H1 (cell line): ENCODE results near the gene RENBP. TPM values are rescaled to one million over a fixed set of nuclear protein-coding genes. Genes with fewer than 3 reads are reported as not detected.

Experiments used
- CTCF ChIA-PET: fragments of 300-600 bp; sonication (Branson Sonifier 250); formaldehyde crosslinking; loops from one replicate; lab custom pipeline; 2021; ENCODE audit not compliant: partially characterized antibody; lab: Charles Lee
- POLR2A ChIA-PET: fragments of 300-600 bp; sonication (Branson Sonifier 250); formaldehyde crosslinking; loops from one replicate; lab custom pipeline; 2021; ENCODE audit warnings: inconsistent platforms; ENCODE audit not compliant: partially characterized antibody; lab: Charles Lee
- DNase-seq, 2 experiments: peaks; one replicate each; pipeline versions ENCODE4 v3.0.0 to v3.0.0-alpha.2; 2010 to 2022; ENCODE audit warnings: low spot score in 2 of 2, low read depth in 1 of 2, mixed read lengths in 1 of 2
- FAIRE-seq: peaks from 2 replicates; lab custom pipeline; 2011; peaks lifted over from hg19 to GRCh38; lab: Jason Lieb, UNC
- H2AFZ ChIP-seq: 2 replicates; pipeline ENCODE4 v1.8.1; 2012; ENCODE audit warnings: low read length, inconsistent platforms
- H2AK5ac ChIP-seq: 2 replicates; pipeline ENCODE4 v1.6.1; 2013; ENCODE audit warnings: low read depth, low read length
- H2BK120ac ChIP-seq: replicated peaks from 2 replicates; pipeline ENCODE3; 2013; ENCODE audit warnings: low read depth, low read length, inconsistent platforms
- H2BK12ac ChIP-seq: 2 replicates; pipeline ENCODE4 v1.6.1; 2013; ENCODE audit warnings: low read depth, low read length
- H2BK15ac ChIP-seq: 2 replicates; pipeline ENCODE4 v1.6.1; 2013; ENCODE audit warnings: low read length
- H2BK20ac ChIP-seq: 2 replicates; pipeline ENCODE4 v1.6.1; 2013; ENCODE audit warnings: low read length
- H2BK5ac ChIP-seq: 2 replicates; pipeline ENCODE4 v1.6.1; 2013; ENCODE audit warnings: low read depth, low read length
- H3K14ac ChIP-seq: 2 replicates; pipeline ENCODE4 v1.6.1; 2013; ENCODE audit warnings: inconsistent platforms; ENCODE audit not compliant: insufficient read length
- H3K18ac ChIP-seq: 2 replicates; pipeline ENCODE4 v1.6.1; 2013; ENCODE audit warnings: low read length; ENCODE audit errors: extremely low read depth
- H3K23ac ChIP-seq: 2 replicates; pipeline ENCODE4 v1.6.1; 2013; ENCODE audit warnings: inconsistent platforms; ENCODE audit not compliant: insufficient read length
- H3K23me2 ChIP-seq: 2 replicates; pipeline ENCODE4 v1.6.1; 2013; ENCODE audit warnings: low read depth, low read length
- H3K27ac ChIP-seq: 2 replicates; pipeline ENCODE4 v1.6.1; 2011; ENCODE audit warnings: low read depth, low read length, inconsistent platforms
- H3K27me3 ChIP-seq, 4 experiments: replicated peaks in 1 of 4; 1 replicate in 1 of 4; 2 replicates in 3 of 4; pipeline versions ENCODE4 v1.6.1 to v1.8.1; 2011 to 2013; ENCODE audit warnings: low read length in 3 of 4, mild to moderate bottlenecking in 3 of 4, inconsistent platforms in 2 of 4, mixed read lengths in 2 of 4, moderate library complexity in 1 of 4; ENCODE audit not compliant: control insufficient read depth in 3 of 4, insufficient read depth in 3 of 4; ENCODE audit errors: extremely low read depth in 1 of 4
- H3K36me3 ChIP-seq, 4 experiments: 2 replicates each; pipeline versions ENCODE4 v1.6.1 to v1.8.1; 2011 to 2013; ENCODE audit warnings: mild to moderate bottlenecking in 4 of 4, low read length in 3 of 4, moderate library complexity in 2 of 4, control low read depth in 1 of 4, inconsistent platforms in 1 of 4; ENCODE audit not compliant: insufficient read depth in 4 of 4, control insufficient read depth in 2 of 4
- H3K4ac ChIP-seq: replicated peaks from 2 replicates; pipeline ENCODE3; 2013; ENCODE audit warnings: low read length, low read depth, mixed read lengths, inconsistent platforms; ENCODE audit not compliant: insufficient read length
- H3K4me1 ChIP-seq, 4 experiments: replicated peaks in 1 of 4; 1 replicate in 1 of 4; 2 replicates in 3 of 4; pipeline versions ENCODE4 v1.6.1 to v1.8.1; 2011 to 2013; ENCODE audit warnings: low read length in 3 of 4, inconsistent platforms in 2 of 4, mixed read lengths in 1 of 4; ENCODE audit not compliant: insufficient read depth in 4 of 4, control insufficient read depth in 3 of 4
- H3K4me2 ChIP-seq, 2 experiments: 2 replicates each; pipeline versions ENCODE4 v1.6.1 to v1.8.1; 2011 to 2013; ENCODE audit warnings: low read depth in 2 of 2, low read length in 2 of 2, control low read depth in 1 of 2, inconsistent platforms in 1 of 2, mild to moderate bottlenecking in 1 of 2; ENCODE audit not compliant: insufficient read depth in 1 of 2
- H3K4me3 ChIP-seq, 4 experiments: fragments of 200-600, 300-600 bp in 1 of 4; sonication (generic), shearing (Covaris generic), sonication (Bioruptor Twin) in 1 of 4; 2 replicates each; pipeline versions ENCODE4 v1.5.1 to v1.8.1; 2011 to 2016; ENCODE audit warnings: low read length in 4 of 4, low read depth in 3 of 4, control low read depth in 2 of 4, inconsistent platforms in 2 of 4, mild to moderate bottlenecking in 2 of 4, mixed read lengths in 1 of 4, moderate library complexity in 1 of 4; ENCODE audit not compliant: insufficient read depth in 2 of 4; ENCODE audit errors: extremely low read depth in 1 of 4
- H3K56ac ChIP-seq: replicated peaks from 2 replicates; pipeline ENCODE3; 2013; ENCODE audit warnings: low read depth, mild to moderate bottlenecking, mixed read lengths, low read length, inconsistent platforms; ENCODE audit not compliant: insufficient read length
- H3K79me1 ChIP-seq: 2 replicates; pipeline ENCODE4 v1.6.1; 2013; ENCODE audit warnings: low read depth, low read length, control low read depth
- H3K79me2 ChIP-seq, 2 experiments: 2 replicates each; pipeline versions ENCODE4 v1.6.1 to v1.8.1; 2012 to 2013; ENCODE audit warnings: low read length in 2 of 2, mild to moderate bottlenecking in 2 of 2, inconsistent platforms in 1 of 2; ENCODE audit not compliant: insufficient read depth in 2 of 2, control insufficient read depth in 1 of 2
- H3K9ac ChIP-seq, 4 experiments: replicated peaks in 1 of 4; 1 replicate in 1 of 4; 2 replicates in 3 of 4; pipeline versions ENCODE4 v1.6.1 to v1.8.1; 2011 to 2013; ENCODE audit warnings: low read depth in 3 of 4, low read length in 3 of 4, control low read depth in 2 of 4, mild to moderate bottlenecking in 2 of 4, moderate library complexity in 2 of 4, inconsistent platforms in 1 of 4; ENCODE audit errors: extremely low read depth in 1 of 4
- H3K9me3 ChIP-seq, 2 experiments: 2 replicates each; pipeline versions ENCODE4 v1.6.1 to v1.8.1; 2012 to 2013; ENCODE audit warnings: mild to moderate bottlenecking in 2 of 2, moderate library complexity in 2 of 2, control low read depth in 1 of 2, inconsistent platforms in 1 of 2, low read depth in 1 of 2, low read length in 1 of 2, mixed read lengths in 1 of 2; ENCODE audit not compliant: insufficient read depth in 2 of 2
- H4K20me1 ChIP-seq, 2 experiments: replicated peaks in 1 of 2; 2 replicates each; pipeline versions ENCODE3 to v1.8.1; 2011 to 2013; ENCODE audit warnings: inconsistent platforms in 2 of 2, low read length in 2 of 2, mild to moderate bottlenecking in 1 of 2; ENCODE audit not compliant: insufficient read depth in 2 of 2, control insufficient read depth in 1 of 2
- H4K5ac ChIP-seq: 2 replicates; pipeline ENCODE4 v1.6.1; 2013; ENCODE audit warnings: low read length, low read depth, mixed read lengths, inconsistent platforms; ENCODE audit not compliant: insufficient read length
- H4K8ac ChIP-seq: 2 replicates; pipeline ENCODE4 v1.8.0; 2013; ENCODE audit warnings: mild to moderate bottlenecking, moderate library complexity, low read length, inconsistent platforms; ENCODE audit not compliant: insufficient read depth; ENCODE audit errors: extremely low read depth
- H4K91ac ChIP-seq: replicated peaks from 2 replicates; pipeline ENCODE3; 2013; ENCODE audit warnings: low read length, mixed read lengths, inconsistent platforms; ENCODE audit not compliant: insufficient read length
- BRCA1 ChIP-seq: IDR thresholded peaks from 2 replicates; pipeline ENCODE4 v1.6.1; 2012; ENCODE audit warnings: low read depth, low read length, improper control_type of control experiment
- CHD1 ChIP-seq: IDR thresholded peaks from 2 replicates; pipeline ENCODE4 v1.6.1; 2012; ENCODE audit warnings: low read depth, low read length, improper control_type of control experiment
- CHD2 ChIP-seq: IDR thresholded peaks from 2 replicates; pipeline ENCODE4 v1.6.1; 2012; ENCODE audit warnings: low read length, improper control_type of control experiment
- CREB1 ChIP-seq: IDR thresholded peaks from 2 replicates; pipeline ENCODE4 v1.6.1; 2012; ENCODE audit warnings: inconsistent platforms
- EZH2 ChIP-seq: fragments of 200-600 bp; sonication (generic); IDR thresholded peaks from 2 replicates; pipeline ENCODE4 v1.7.1; 2012; ENCODE audit warnings: low read depth, mild to moderate bottlenecking, moderate library complexity, low read length, inconsistent platforms; ENCODE audit not compliant: severe bottlenecking
- GABPA ChIP-seq: IDR thresholded peaks from 2 replicates; pipeline ENCODE4 v1.6.1; 2011; ENCODE audit warnings: mild to moderate bottlenecking, low read length, moderate library complexity, borderline replicate concordance; ENCODE audit not compliant: insufficient read depth
- HDAC6 ChIP-seq: IDR thresholded peaks from one replicate; pipeline ENCODE4 v1.7.1; 2012; ENCODE audit warnings: low read depth, mild to moderate bottlenecking, inconsistent platforms, low read length, moderate library complexity
- JUND ChIP-seq: IDR thresholded peaks from 2 replicates; pipeline ENCODE4 v1.6.1; 2011; ENCODE audit warnings: mild to moderate bottlenecking, improper control_type of control experiment, low read length
- KDM1A ChIP-seq: fragments of 200-600, 300-600 bp; sonication (generic); IDR thresholded peaks from 2 replicates; pipeline ENCODE4 v1.7.1; 2016; ENCODE audit warnings: mild to moderate bottlenecking, low read length, borderline replicate concordance
- NRF1 ChIP-seq: IDR thresholded peaks from 2 replicates; pipeline ENCODE4 v1.6.1; 2011; ENCODE audit warnings: mild to moderate bottlenecking, low read depth, low read length, improper control_type of control experiment
- PHF8 ChIP-seq: fragments of 200-600 bp; sonication (generic); conservative IDR thresholded peaks from 2 replicates; pipeline ENCODE4 v1.7.1; 2012; ENCODE audit warnings: low read depth, mild to moderate bottlenecking, inconsistent platforms, low read length, moderate library complexity
- POU5F1 ChIP-seq: IDR thresholded peaks from 2 replicates; pipeline ENCODE4 v1.6.1; 2011; ENCODE audit warnings: low read depth, mild to moderate bottlenecking, low read length, moderate library complexity
- RXRA ChIP-seq: IDR thresholded peaks from 2 replicates; pipeline ENCODE4 v1.6.1; 2011; ENCODE audit warnings: low read depth, mild to moderate bottlenecking, low read length, moderate library complexity; ENCODE audit not compliant: insufficient read depth
- SRF ChIP-seq: IDR thresholded peaks from 2 replicates; pipeline ENCODE4 v1.6.1; 2011; ENCODE audit warnings: mild to moderate bottlenecking, low read depth, low read length, moderate library complexity
- WGBS, 2 experiments: shearing (Covaris generic) in 1 of 2; methylation state at CpG; one replicate each; pipeline versions ENCODE4 v1.1.6 to v1.1.7; 2013 to 2015; ENCODE audit warnings: low lambda C conversion rate in 2 of 2, mixed read lengths in 2 of 2, inconsistent platforms in 1 of 2, low coverage in 1 of 2, missing lambda C conversion rate in 1 of 2; ENCODE audit not compliant: insufficient replicate concordance in 2 of 2, insufficient coverage in 1 of 2, insufficient read length in 1 of 2; ENCODE audit errors: extremely low coverage in 1 of 2, missing lambda C conversion rate in 1 of 2; 5-methylcytosine and 5-hydroxymethylcytosine counted together
- polyA plus RNA-seq, 7 experiments: library from polyadenylated mRNA; depleted of rRNA in 3 of 7; stranded (reverse) in 5 of 7; unstranded in 2 of 7; fragments of >200 nt in 5 of 7; fragments of 200-250 nt in 2 of 7; gene quantifications; 1 replicate in 5 of 7; 2 replicates in 1 of 7; 4 replicates in 1 of 7; pipeline versions ENCODE4 v1.2.1 to v1.2.3, GENCODE V29; 2011 to 2013; ENCODE audit warnings: missing spikeins in 2 of 7, mixed read lengths in 2 of 7
- total RNA-seq: library from RNA; stranded (reverse); fragmentation: NEBNext Ultra II Directional; extraction: Animal tissue kit (Norgen Biotek cat#: 25700); gene quantifications from 2 replicates; pipeline ENCODE4 v1.2.1, GENCODE V29; 2021

RENBP gene
- total and polyA plus RNA-seq, 2 of the 8 experiments (the other 6 are each of a cell fraction or from before 2014, with no cell fraction given): 12.4 to 21.8 TPM

DNA sequence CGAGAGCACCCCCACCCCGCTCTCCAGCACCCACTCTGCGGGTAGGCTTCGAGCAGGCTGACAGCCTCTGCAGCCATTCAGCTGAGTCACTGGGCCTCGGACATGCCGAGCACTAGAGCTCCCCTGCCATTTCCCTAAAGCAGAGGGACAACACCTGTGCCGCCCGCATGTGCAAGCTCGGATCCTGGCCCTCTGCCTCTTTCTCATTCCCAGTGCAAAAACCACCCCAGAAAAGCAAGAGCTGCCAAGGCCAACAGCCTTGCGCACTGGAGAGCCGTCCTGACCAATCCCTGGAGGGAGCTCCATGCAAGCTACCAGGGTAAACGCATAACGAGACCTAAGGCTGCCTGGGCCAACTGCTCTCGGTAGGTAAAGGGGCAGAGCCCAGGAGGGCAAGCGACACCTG is 21.8 kb upstream of the RENBP start:
- H4K8ac ChIP-seq: no peak overlapping the region
- H3K9me3 ChIP-seq: no peaks in the 10 kb centered on the region
- no peaks in the 10 kb centered on the region; the same call in 1 of the 2 replicates for H3K79me1 ChIP-seq
- H3K4ac ChIP-seq: no peak overlapping the region
- no peak overlapping the region; the same call in 1 of the 2 replicates for H2BK5ac ChIP-seq
- H3K9ac ChIP-seq: no peak overlapping the region
- no peak overlapping the region for H4K91ac ChIP-seq
- no peak overlapping the region for H3K27ac ChIP-seq
- no peak overlapping the region for H2BK120ac ChIP-seq
- H2AK5ac ChIP-seq: no peak overlapping the region
- H2BK15ac ChIP-seq: no peak overlapping the region
- ChIA-PET POLR2A (interaction anchor here (0.7 to 4.0 kb wide), 9 partner anchors 9 to 60 kb away, joined by 3 to 26 read pairs (median 5); partner anchors contain the start of genes ARHGAP4 and NAA10), CTCF (interaction anchor here (1.1 to 11.2 kb wide), 6 partner anchors 8 to 53 kb away, joined by 3 to 102 read pairs (median 4); partner anchors contain the start of gene RENBP)
- no peak for DNase-seq
- H3K4me3 ChIP-seq: no peak overlapping the region
- FAIRE-seq: no peak
- H2AFZ ChIP-seq: no peak overlapping the region
- H4K20me1 ChIP-seq: peaks cover 18 to 36% of the 10 kb centered on the region in 2 experiments
- peaks cover 4% of the 10 kb centered on the region; the same call in 1 of the 2 replicates for H3K23me2 ChIP-seq
- H3K36me3 ChIP-seq: peaks cover 4 to 24% (median 13%) of the 10 kb centered on the region in 4 experiments
- WGBS, 2 experiments: 96% methylated on average over 15 of the region's 15 CpGs; no CpG with 5 or more reads in 1 of the 2 experiments
- no peak overlapping the region for H2BK20ac ChIP-seq
- no peak overlapping the region for H3K56ac ChIP-seq
- H3K79me2 ChIP-seq: peaks cover 44 to 85% of the 10 kb centered on the region in 2 experiments
- H3K4me1 ChIP-seq: peaks cover 4 to 21% (median 13%) of the 10 kb centered on the region in 4 experiments
- H4K5ac ChIP-seq: no peak overlapping the region
- no peaks in the 10 kb centered on the region for H3K27me3 ChIP-seq
- no peak overlapping the region for H2BK12ac ChIP-seq
- no peak overlapping the region for H3K14ac ChIP-seq
- no peak overlapping the region for H3K23ac ChIP-seq
- no peak overlapping the region for H3K18ac ChIP-seq
- H3K4me2 ChIP-seq: peak overlapping the region in 1 of 2 experiments; percentile 21; a peak in 1 of 4 replicates
- TF ChIP-seq CHD1 (no peak), SRF (no peak), JUND (no peak), PHF8 (no peak), CHD2 (no peak), HDAC6 (no peak), NRF1 (no peak), GABPA (no peak), BRCA1 (no peak), CREB1 (no peak), POU5F1 (no peak), KDM1A (no peak), EZH2 (no peak), RXRA (no peak)
